ENCODE results near the gene UPK1B. TPM values are rescaled to one million over a fixed set of nuclear protein-coding genes. Genes with fewer than 3 reads are reported as not detected.

Gene UPK1B
- total RNA-seq = not detected in 2 replicates

DNA sequence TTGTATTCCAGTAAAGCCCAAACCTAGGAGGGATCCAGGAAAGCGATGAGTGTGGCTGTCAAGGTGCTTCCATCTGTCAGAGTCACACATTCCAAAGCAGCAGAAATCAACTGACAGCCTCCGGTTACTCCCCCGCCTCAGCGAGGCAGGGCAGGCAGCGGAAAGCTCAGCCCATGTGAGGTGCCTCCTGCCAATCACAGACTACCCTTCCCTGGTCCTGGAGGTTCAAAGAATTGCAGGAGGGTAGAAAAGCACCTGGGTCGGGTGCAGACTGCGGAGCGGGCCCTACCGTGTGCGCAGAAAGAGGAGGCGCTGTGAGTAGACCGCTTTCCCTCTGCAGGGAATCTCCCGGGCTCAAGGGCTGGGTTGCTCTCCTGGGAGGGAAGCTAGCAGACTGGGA lies at the start of gene UPK1B:
UPK1B (plus strand) TSS at position 274 of the 400 bp plus-strand sequence. CDS start 13,144 bp downstream, outside the sequence.

GRCh38 chr3:119145500-119146167 lies 27.8 kb upstream of the UPK1B start, which contains the start of gene TEX55:
Gene TEX55 (plus strand): TSS chr3:119146165. CDS start chr3:119146190, 25 bp downstream.

GRCh38 chr3:119240591-119241434 lies 67.4 kb downstream of the UPK1B start, which contains the start of gene B4GALT4:
Gene B4GALT4 (minus strand): TSS chr3:119240878. CDS start chr3:119230099, 10,779 bp downstream.

Other genes starting within 250 kb of the UPK1B start
- 0.44 TPM in 1 of 2 replicates, not detected in the other for gene IGSF11, start 138.8 kb upstream of the UPK1B start, total RNA-seq
- gene TEX55, start 27.4 kb upstream of the UPK1B start, total RNA-seq = not detected in 2 replicates
- gene B4GALT4, start 67.3 kb downstream of the UPK1B start, total RNA-seq = 19.6 and 20.0 TPM in 2 replicates
- 4.2 and 6.5 TPM in 2 replicates for gene ARHGAP31, start 120.8 kb downstream of the UPK1B start, total RNA-seq

Measured in smooth muscle cell of trachea (primary cell).